Mononuclear cell (primary cell): ENCODE data around the gene LANCL1. TPM values are rescaled to one million over a fixed set of nuclear protein-coding genes. Genes with fewer than 3 reads are reported as not detected.

Experiments used
- H3K27me3 ChIP-seq: 2 replicates; pipeline ENCODE4 v1.6.0; 2011; ENCODE audit warnings: low read length, control low read depth; ENCODE audit not compliant: insufficient read depth
- H3K4me1 ChIP-seq: 2 replicates; pipeline ENCODE4 v1.5.1; 2011; ENCODE audit warnings: mild to moderate bottlenecking, low read length, control low read depth; ENCODE audit not compliant: insufficient read depth
- H3K4me3 ChIP-seq: 2 replicates; pipeline ENCODE4 v1.5.1; 2011; ENCODE audit warnings: mild to moderate bottlenecking, low read length, moderate library complexity
- H3K9me3 ChIP-seq: 2 replicates; pipeline ENCODE4 v1.5.1; 2011; ENCODE audit warnings: low read depth, mild to moderate bottlenecking, control low read depth, low read length
- total RNA-seq: library from RNA; depleted of rRNA; stranded (reverse); fragments of >200 nt; gene quantifications from one replicate; pipeline ENCODE4 v1.2.3, GENCODE V29; 2012

LANCL1 gene
- total RNA-seq: 17.0 TPM

- no peaks in the 10 kb centered on the region for H3K9me3 ChIP-seq
- H3K4me3 ChIP-seq: peak within 1 kb of the TSS; percentile 79
- peaks cover 24% of the 10 kb centered on the region for H3K4me1 ChIP-seq
- no peaks in the 10 kb centered on the region for H3K27me3 ChIP-seq
These were observed at the start of gene LANCL1 for GRCh38 chr2:210476194-210477128. TSS of gene LANCL1 (minus strand) at chr2:210476759. CDS start at chr2:210476396, 363 bp downstream.

GRCh38 chr2:210524533-210524932 is 48.0 kb upstream of the LANCL1 start:
- Histone ChIP-seq H3K9me3 (no peaks in the 10 kb centered on the region), H3K27me3 (no peaks in the 10 kb centered on the region), H3K4me3 (no peak overlapping the region), H3K4me1 (no peaks in the 10 kb centered on the region)

- Histone ChIP-seq H3K4me3 (no peak overlapping the region), H3K27me3 (no peaks in the 10 kb centered on the region), H3K4me1 (no peaks in the 10 kb centered on the region), H3K9me3 (no peaks in the 10 kb centered on the region)
These were observed 47.2 kb upstream of the LANCL1 start for GRCh38 chr2:210523650-210524289.

- Histone ChIP-seq H3K4me3 (no peak overlapping the region), H3K4me1 (no peaks in the 10 kb centered on the region), H3K27me3 (peaks cover 7% of the 10 kb centered on the region), H3K9me3 (no peaks in the 10 kb centered on the region)
These were observed 45.8 kb upstream of the LANCL1 start for GRCh38 chr2:210522399-210522798.

- H3K9me3 ChIP-seq: no peaks in the 10 kb centered on the region
- no peaks in the 10 kb centered on the region for H3K4me1 ChIP-seq
- H3K27me3 ChIP-seq: peaks cover 7% of the 10 kb centered on the region
- no peak overlapping the region for H3K4me3 ChIP-seq
These were observed 43.0 kb upstream of the LANCL1 start for GRCh38 chr2:210519594-210519993.

GRCh38 chr2:210517264-210517663 is 40.7 kb upstream of the LANCL1 start:
- H3K9me3 ChIP-seq: peaks cover 5% of the 10 kb centered on the region
- H3K4me3 ChIP-seq: no peak overlapping the region
- peaks cover 7% of the 10 kb centered on the region for H3K27me3 ChIP-seq
- no peaks in the 10 kb centered on the region for H3K4me1 ChIP-seq

- H3K4me3 ChIP-seq: no peak overlapping the region
- H3K9me3 ChIP-seq: peaks cover 5% of the 10 kb centered on the region
- H3K27me3 ChIP-seq: peaks cover 7% of the 10 kb centered on the region
- no peaks in the 10 kb centered on the region for H3K4me1 ChIP-seq
These were observed 39.4 kb upstream of the LANCL1 start for GRCh38 chr2:210515911-210516310.

GRCh38 chr2:210503725-210504191 is 27.2 kb upstream of the LANCL1 start:
- no peaks in the 10 kb centered on the region for H3K27me3 ChIP-seq
- H3K4me1 ChIP-seq: no peaks in the 10 kb centered on the region
- no peaks in the 10 kb centered on the region for H3K9me3 ChIP-seq
- no peak overlapping the region for H3K4me3 ChIP-seq

- Histone ChIP-seq H3K9me3 (no peaks in the 10 kb centered on the region), H3K27me3 (no peaks in the 10 kb centered on the region), H3K4me3 (no peak overlapping the region), H3K4me1 (no peaks in the 10 kb centered on the region)
These were observed 26.6 kb upstream of the LANCL1 start for GRCh38 chr2:210503001-210503623.

- Histone ChIP-seq H3K27me3 (no peaks in the 10 kb centered on the region), H3K4me1 (no peaks in the 10 kb centered on the region), H3K9me3 (no peaks in the 10 kb centered on the region), H3K4me3 (no peak overlapping the region)
These were observed 20.0 kb upstream of the LANCL1 start for GRCh38 chr2:210496512-210496911.

GRCh38 chr2:210493528-210493927 is 17.0 kb upstream of the LANCL1 start:
- no peak overlapping the region for H3K4me3 ChIP-seq
- no peaks in the 10 kb centered on the region for H3K27me3 ChIP-seq
- no peaks in the 10 kb centered on the region for H3K4me1 ChIP-seq
- H3K9me3 ChIP-seq: no peaks in the 10 kb centered on the region

GRCh38 chr2:210481601-210482175 is 5.1 kb upstream of the LANCL1 start:
- peaks cover 7% of the 10 kb centered on the region for H3K9me3 ChIP-seq

GRCh38 chr2:210480764-210481163 is 4.2 kb upstream of the LANCL1 start:
- no peak overlapping the region for H3K4me3 ChIP-seq
- H3K4me1 ChIP-seq: peaks cover 14% of the 10 kb centered on the region
- H3K27me3 ChIP-seq: no peaks in the 10 kb centered on the region
- peaks cover 7% of the 10 kb centered on the region for H3K9me3 ChIP-seq

More at GRCh38 chr2:210481601-210482175, 5.1 kb upstream of the LANCL1 start:
- H3K4me1 ChIP-seq: peaks cover 13% of the 10 kb centered on the region
- H3K4me3 ChIP-seq: no peak overlapping the region
- H3K27me3 ChIP-seq: no peaks in the 10 kb centered on the region

GRCh38 chr2:210480079-210480478 is 3.5 kb upstream of the LANCL1 start:
- peaks cover 20% of the 10 kb centered on the region for H3K4me1 ChIP-seq
- no peak overlapping the region for H3K4me3 ChIP-seq
- H3K9me3 ChIP-seq: peaks cover 7% of the 10 kb centered on the region
- no peaks in the 10 kb centered on the region for H3K27me3 ChIP-seq

GRCh38 chr2:210478661-210479060 is 2.1 kb upstream of the LANCL1 start:
- no peaks in the 10 kb centered on the region for H3K9me3 ChIP-seq
- peaks cover 24% of the 10 kb centered on the region for H3K4me1 ChIP-seq
- H3K4me3 ChIP-seq: no peak overlapping the region
- no peaks in the 10 kb centered on the region for H3K27me3 ChIP-seq
